GM12875 (cell line): ENCODE measurements around the gene SNRNP48.

ENCODE experiments used
- H3K4me3 ChIP-seq: one replicate; pipeline ENCODE4 v1.5.1; 2011; ENCODE audit warnings: low read depth, low read length, control low read depth
- TF ChIP-seq, protein P1 (sequence below): IDR thresholded peaks from 2 replicates; pipeline ENCODE4 v1.5.1; 2011; ENCODE audit warnings: low read depth, mild to moderate bottlenecking, control low read depth, inconsistent platforms, low read length, moderate library complexity, borderline replicate concordance; ENCODE audit not compliant: insufficient read depth

The SNRNP48 gene

DNA sequence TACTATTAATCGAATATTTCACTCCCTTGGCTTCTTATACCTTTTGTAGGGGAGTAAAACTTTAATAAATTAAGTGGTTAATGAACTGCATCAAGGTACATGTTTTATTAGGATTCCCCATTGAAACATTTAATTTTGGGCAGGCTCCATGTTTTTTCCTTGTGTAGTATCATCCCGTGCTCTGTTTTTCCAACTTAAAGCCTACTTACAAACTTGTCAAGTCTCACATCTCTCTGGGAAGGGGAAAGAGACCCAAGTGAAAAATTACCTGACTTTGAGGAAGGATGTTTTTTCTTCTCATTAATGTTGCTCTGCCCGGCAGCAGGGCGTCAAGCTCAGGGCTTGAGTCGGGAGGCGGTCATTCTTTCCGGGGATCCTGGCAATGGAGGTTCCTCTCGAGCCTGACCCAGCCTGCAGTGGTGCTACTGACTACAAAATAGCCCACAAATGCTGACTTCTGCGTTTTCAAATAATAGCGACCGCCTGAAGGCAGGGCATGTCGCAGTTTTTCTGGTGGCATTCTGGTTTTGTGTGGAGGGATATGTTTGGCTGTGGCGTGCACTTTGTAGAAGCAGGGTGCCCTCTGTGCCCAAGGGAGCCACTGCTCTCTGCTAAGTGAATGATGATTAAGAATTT, 46.1 kb upstream of the SNRNP48 start:
- TF ChIP-seq, protein P1, sequence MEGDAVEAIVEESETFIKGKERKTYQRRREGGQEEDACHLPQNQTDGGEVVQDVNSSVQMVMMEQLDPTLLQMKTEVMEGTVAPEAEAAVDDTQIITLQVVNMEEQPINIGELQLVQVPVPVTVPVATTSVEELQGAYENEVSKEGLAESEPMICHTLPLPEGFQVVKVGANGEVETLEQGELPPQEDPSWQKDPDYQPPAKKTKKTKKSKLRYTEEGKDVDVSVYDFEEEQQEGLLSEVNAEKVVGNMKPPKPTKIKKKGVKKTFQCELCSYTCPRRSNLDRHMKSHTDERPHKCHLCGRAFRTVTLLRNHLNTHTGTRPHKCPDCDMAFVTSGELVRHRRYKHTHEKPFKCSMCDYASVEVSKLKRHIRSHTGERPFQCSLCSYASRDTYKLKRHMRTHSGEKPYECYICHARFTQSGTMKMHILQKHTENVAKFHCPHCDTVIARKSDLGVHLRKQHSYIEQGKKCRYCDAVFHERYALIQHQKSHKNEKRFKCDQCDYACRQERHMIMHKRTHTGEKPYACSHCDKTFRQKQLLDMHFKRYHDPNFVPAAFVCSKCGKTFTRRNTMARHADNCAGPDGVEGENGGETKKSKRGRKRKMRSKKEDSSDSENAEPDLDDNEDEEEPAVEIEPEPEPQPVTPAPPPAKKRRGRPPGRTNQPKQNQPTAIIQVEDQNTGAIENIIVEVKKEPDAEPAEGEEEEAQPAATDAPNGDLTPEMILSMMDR = no peak
- no peak overlapping the region for H3K4me3 ChIP-seq

DNA sequence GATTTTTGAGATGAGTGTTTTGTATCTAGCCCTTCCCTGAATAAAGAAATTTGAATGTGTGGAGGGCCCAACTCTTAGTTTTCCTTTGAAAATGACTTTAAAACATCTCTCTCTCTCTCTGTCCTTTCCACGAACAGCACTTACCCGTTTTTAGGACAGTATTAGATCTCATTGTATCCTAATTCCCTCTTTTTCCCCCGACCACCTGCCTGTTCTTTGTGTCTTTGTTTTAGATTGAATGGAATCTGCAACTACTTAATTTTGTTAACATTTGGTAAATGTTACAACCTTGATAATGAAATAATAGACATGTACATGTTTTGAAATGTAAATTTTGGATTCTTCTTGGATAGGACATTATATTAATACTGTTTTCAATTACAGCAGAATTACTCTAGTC, 45.4 kb upstream of the SNRNP48 start:
- TF ChIP-seq, protein P1 = no peak
- H3K4me3 ChIP-seq = no peak overlapping the region

DNA sequence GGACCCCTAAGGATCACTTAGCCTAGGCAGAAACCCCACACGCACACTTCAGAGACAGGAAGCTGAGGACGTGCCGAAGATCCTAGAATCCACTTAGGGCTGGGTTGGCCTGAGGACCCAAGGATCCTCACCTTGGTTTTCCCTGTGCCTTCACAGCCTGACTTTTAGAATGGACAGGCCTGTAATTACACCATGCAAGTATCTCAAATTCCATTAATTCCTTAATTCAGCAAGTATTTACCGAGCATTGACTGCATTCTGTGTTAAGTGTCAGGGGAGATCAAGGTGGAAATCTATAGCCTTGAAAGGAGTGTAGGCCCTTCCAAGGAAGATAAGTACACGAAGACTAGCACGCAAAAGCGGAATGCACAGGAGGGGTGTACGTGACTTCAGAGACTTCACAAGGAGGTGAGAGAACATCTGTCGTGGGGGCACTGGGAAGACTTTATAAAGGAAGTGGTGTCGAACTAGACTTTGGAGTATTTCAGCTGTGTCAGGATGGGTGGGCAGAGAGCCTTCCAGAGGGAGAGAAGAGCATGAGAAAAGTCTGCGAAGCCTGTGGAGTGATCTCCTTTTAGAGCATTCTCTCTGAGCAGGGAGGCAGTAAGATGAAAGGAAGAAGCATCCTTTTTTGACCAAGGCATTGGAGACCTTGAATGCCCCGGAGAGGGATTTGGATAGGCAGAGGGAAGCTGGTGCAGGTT, 44.5 kb upstream of the SNRNP48 start:
- H3K4me3 ChIP-seq = no peak overlapping the region
- TF ChIP-seq, protein P1 = no peak

DNA sequence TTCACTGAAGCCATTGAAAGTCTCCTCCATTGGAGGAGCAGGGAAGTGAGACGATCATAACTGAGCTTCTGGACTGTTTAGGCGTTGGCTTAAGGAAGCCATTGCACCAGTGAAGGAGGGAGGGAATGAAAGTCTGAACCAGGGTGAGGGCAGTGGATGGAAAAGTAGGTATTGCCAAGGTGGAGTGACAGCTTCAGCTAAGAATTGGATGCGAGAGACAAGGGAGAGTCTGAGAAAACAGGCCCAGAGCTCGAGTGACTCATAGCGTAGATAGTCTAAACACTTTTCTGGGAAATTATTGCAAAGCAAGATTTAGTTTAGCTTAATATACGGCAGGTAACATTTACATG, 44.0 kb upstream of the SNRNP48 start:
- TF ChIP-seq, protein P1 = no peak
- no peak overlapping the region for H3K4me3 ChIP-seq

DNA sequence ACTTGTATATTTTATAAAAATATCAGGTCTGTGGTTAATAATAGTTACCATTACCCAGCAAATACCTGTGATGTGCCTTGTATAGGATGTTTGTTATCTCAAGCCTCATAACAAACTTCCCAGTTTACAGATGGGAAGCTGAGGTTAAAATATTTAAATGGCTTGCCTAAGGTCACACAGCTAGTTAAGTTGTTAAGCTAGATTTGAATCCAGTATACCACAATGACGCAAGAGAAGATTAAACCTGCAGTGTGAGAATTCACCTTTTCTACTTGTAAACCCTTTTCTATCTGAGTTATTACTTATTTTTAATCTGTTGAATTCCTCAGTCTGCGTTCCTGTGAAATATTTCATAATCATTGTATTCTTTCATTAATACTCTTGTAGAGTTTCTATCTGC, 43.6 kb upstream of the SNRNP48 start:
- H3K4me3 ChIP-seq = no peak overlapping the region
- TF ChIP-seq, protein P1 = no peak

DNA sequence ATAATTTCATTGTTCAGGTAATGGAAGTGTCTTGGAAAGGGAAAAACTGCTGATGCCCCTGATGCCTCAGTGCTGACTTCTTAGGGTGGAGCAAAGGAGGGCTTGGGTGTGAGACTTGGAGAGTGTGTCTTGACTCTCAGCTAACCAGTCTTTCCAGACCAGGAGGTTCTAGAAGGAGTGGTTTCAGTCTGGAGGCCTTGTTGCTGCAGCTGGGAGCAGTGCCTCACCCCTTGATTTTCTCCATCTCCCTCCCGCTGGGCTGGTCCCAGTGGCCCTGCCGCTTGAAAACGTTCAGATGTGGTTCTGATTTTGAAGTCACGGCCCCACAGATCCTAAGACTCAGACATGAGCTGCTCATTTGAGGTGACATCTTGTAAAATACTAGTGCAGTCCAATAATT, 43.1 kb upstream of the SNRNP48 start:
- TF ChIP-seq, protein P1 = no peak

DNA sequence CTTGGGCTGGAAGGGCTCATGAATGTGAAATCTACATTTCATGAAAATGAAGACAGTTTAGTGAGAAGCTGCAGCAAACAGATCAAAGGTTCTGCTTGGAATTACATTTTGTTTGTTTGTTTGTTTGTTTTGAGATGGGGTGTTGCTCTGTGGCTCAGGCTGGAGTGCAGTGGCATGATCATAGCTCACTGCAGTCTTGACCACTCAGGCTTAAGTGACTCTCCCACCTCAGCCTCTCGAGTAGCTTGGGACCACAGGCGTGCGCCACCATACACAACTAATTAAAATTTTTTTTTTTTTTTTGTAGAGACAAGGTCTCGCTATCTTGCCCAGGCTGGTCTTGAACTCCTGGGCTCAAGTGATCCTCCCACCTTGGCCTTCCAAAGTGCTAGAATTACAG, 42.7 kb upstream of the SNRNP48 start:
- no peak overlapping the region for H3K4me3 ChIP-seq
- TF ChIP-seq, protein P1 = no peak

More for the DNA sequence above, 43.1 kb upstream of the SNRNP48 start:
- no peak overlapping the region for H3K4me3 ChIP-seq
